ENCODE results near the gene PRR3.

DNA sequence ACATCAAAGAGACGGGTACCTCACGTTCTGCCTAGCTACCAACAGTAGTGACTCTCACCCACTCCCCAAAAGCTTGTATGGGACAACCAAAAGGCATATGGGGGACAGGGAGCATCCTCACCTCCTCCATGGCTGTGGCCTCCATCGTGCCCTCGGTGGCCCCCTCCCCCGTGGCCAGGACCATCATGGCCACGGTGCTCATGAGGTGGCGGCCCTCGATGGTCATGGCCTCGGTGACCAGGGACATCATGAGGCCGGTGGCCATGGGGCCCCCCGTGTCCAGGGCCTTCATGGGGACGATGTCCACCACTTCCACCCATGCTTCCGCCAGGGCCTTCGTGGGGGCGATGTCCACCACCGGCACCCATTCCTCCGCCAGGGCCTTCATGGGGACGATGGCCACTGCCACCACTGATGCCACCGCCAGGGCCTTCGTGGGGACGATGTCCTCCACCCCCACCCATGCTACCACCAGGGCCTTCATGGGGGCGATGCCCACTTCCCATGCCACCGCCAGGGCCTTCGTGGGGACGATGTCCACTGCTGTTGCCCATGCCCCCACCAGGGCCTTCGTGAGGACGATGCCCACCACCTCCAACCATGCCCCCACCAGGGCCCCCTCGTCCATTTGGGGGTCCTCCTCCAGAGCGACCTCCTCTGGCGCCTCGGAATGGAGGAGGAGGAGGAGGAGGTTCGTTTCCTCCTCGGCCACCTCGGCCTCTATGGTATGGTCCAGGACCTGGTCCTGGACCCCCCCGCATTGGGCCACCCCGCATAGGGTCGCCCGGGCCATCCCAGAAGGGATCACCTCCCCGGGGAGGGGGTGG, 44.9 kb downstream of the PRR3 start:
- TF ChIP-seq, protein P1, sequence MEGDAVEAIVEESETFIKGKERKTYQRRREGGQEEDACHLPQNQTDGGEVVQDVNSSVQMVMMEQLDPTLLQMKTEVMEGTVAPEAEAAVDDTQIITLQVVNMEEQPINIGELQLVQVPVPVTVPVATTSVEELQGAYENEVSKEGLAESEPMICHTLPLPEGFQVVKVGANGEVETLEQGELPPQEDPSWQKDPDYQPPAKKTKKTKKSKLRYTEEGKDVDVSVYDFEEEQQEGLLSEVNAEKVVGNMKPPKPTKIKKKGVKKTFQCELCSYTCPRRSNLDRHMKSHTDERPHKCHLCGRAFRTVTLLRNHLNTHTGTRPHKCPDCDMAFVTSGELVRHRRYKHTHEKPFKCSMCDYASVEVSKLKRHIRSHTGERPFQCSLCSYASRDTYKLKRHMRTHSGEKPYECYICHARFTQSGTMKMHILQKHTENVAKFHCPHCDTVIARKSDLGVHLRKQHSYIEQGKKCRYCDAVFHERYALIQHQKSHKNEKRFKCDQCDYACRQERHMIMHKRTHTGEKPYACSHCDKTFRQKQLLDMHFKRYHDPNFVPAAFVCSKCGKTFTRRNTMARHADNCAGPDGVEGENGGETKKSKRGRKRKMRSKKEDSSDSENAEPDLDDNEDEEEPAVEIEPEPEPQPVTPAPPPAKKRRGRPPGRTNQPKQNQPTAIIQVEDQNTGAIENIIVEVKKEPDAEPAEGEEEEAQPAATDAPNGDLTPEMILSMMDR (IDR thresholded peaks at IDR 0.05; ENCODE audit: poor library complexity, severe bottlenecking): no peak
- no peak for TF ChIP-seq TAF1 (IDR thresholded peaks at IDR 0.05; ENCODE audit: low read depth)
- TF ChIP-seq POLR2AphosphoS5 (IDR thresholded peaks at IDR 0.05): peak; percentile 4
